ENCODE measurements around the gene CCR5.

The CCR5 gene

DNA sequence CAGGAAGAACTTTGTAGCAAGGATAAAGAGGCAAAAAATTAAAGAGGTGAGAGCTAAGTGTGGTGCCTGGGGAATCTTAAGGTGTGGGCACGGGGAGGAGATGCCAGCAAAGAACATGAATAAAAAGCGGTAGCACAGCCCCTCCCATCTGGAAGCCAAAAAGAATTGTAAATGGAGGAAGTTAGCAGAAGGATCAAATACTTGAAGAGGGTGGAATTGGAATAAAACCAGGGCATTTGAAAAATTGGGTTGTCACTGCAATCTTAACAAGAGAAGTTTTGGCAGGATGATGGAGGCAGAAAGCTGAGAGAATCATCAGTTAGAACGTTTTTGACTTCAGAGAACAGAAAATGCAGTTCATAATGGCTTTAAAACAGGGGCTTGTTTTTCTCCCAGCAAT, 14.5 kb upstream of the CCR5 start:
- no peaks in the 10 kb centered on the region for H3K79me2 ChIP-seq (ENCODE audit: insufficient read depth, low read length)
- no peaks in the 10 kb centered on the region for H3K9me2 ChIP-seq (replicated peaks; ENCODE audit: low read depth, low read length)
- H3F3A ChIP-seq (ENCODE audit: low read depth): no peaks in the 10 kb centered on the region
- no peak overlapping the region for H3K4me2 ChIP-seq (ENCODE audit: low read depth, low read length, poor library complexity, severe bottlenecking)
- H2AFZ ChIP-seq (ENCODE audit: low read length): no peak overlapping the region
- H3K36me3 ChIP-seq (ENCODE audit: insufficient read depth, low read length): no peaks in the 10 kb centered on the region
- TF ChIP-seq EZH2phosphoT487 (IDR thresholded peaks at IDR 0.05; ENCODE audit: borderline replicate concordance): no peak
- TF ChIP-seq, protein P1, sequence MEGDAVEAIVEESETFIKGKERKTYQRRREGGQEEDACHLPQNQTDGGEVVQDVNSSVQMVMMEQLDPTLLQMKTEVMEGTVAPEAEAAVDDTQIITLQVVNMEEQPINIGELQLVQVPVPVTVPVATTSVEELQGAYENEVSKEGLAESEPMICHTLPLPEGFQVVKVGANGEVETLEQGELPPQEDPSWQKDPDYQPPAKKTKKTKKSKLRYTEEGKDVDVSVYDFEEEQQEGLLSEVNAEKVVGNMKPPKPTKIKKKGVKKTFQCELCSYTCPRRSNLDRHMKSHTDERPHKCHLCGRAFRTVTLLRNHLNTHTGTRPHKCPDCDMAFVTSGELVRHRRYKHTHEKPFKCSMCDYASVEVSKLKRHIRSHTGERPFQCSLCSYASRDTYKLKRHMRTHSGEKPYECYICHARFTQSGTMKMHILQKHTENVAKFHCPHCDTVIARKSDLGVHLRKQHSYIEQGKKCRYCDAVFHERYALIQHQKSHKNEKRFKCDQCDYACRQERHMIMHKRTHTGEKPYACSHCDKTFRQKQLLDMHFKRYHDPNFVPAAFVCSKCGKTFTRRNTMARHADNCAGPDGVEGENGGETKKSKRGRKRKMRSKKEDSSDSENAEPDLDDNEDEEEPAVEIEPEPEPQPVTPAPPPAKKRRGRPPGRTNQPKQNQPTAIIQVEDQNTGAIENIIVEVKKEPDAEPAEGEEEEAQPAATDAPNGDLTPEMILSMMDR (conservative IDR thresholded peaks at IDR 0.05; ENCODE audit: low read length): no peak
- H4K20me1 ChIP-seq (ENCODE audit: insufficient read depth, low read length, poor library complexity, severe bottlenecking): no peaks in the 10 kb centered on the region
- no peak overlapping the region for H3K4me3 ChIP-seq (ENCODE audit: low read length, poor library complexity, severe bottlenecking)
- H3K27me3 ChIP-seq (ENCODE audit: insufficient read depth, low read length, poor library complexity, severe bottlenecking): peaks cover 23% of the 10 kb centered on the region
- H3K9ac ChIP-seq (ENCODE audit: low read depth, low read length, poor library complexity, severe bottlenecking): no peak overlapping the region
- no peaks in the 10 kb centered on the region for H3K9me3 ChIP-seq (ENCODE audit: insufficient read depth, low read depth, low read length)
- H3K4me1 ChIP-seq (ENCODE audit: insufficient read depth, low read length, poor library complexity, severe bottlenecking): peaks cover 14% of the 10 kb centered on the region

DNA sequence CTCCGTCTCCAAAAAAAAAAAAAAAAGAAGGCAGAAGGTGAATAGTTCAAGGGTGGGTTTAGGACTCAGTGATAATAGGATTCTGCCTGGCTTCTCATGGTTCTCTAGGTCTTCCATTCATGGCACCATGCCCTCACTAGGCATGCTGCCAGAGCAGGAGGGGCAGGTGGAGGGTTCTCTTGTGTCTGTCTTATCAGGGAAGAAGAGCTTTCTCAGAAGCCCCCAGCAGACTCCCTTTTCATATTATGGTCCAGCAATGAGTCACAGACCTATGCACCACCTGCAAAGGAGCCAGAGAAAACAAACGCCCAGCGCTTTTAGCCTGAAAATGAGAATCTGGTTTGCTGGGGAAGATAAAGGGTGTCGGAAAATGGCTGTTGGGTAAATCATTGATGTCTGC, 13.8 kb upstream of the CCR5 start:
- no peak overlapping the region for H3K9ac ChIP-seq (ENCODE audit: low read depth, low read length, poor library complexity, severe bottlenecking)
- H3K27me3 ChIP-seq (ENCODE audit: insufficient read depth, low read length, poor library complexity, severe bottlenecking): peaks cover 17% of the 10 kb centered on the region
- H3K9me3 ChIP-seq (ENCODE audit: insufficient read depth, low read depth, low read length): no peaks in the 10 kb centered on the region
- H3K4me2 ChIP-seq (ENCODE audit: low read depth, low read length, poor library complexity, severe bottlenecking): no peak overlapping the region
- H3K36me3 ChIP-seq (ENCODE audit: insufficient read depth, low read length): no peaks in the 10 kb centered on the region
- H3K79me2 ChIP-seq (ENCODE audit: insufficient read depth, low read length): no peaks in the 10 kb centered on the region
- H3K4me3 ChIP-seq (ENCODE audit: low read length, poor library complexity, severe bottlenecking): no peak overlapping the region
- H4K20me1 ChIP-seq (ENCODE audit: insufficient read depth, low read length, poor library complexity, severe bottlenecking): no peaks in the 10 kb centered on the region
- TF ChIP-seq EZH2phosphoT487 (IDR thresholded peaks at IDR 0.05; ENCODE audit: borderline replicate concordance): no peak
- TF ChIP-seq, protein P1 (conservative IDR thresholded peaks at IDR 0.05; ENCODE audit: low read length): no peak
- no peaks in the 10 kb centered on the region for H3K9me2 ChIP-seq (replicated peaks; ENCODE audit: low read depth, low read length)
- H2AFZ ChIP-seq (ENCODE audit: low read length): no peak overlapping the region
- H3K4me1 ChIP-seq (ENCODE audit: insufficient read depth, low read length, poor library complexity, severe bottlenecking): peaks cover 14% of the 10 kb centered on the region
- H3F3A ChIP-seq (ENCODE audit: low read depth): no peaks in the 10 kb centered on the region

DNA sequence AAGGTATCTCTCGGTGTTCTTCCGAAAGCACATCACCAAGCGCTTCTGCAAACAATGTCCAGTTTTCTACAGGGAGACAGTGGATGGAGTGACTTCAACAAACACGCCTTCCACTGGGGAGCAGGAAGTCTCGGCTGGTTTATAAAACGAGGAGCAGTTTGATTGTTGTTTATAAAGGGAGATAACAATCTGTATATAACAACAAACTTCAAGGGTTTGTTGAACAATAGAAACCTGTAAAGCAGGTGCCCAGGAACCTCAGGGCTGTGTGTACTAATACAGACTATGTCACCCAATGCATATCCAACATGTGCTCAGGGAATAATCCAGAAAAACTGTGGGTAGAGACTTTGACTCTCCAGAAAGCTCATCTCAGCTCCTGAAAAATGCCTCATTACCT, 12.3 kb upstream of the CCR5 start:
- H3K4me3 ChIP-seq (ENCODE audit: low read length, poor library complexity, severe bottlenecking): no peak overlapping the region
- no peak overlapping the region for H3K4me2 ChIP-seq (ENCODE audit: low read depth, low read length, poor library complexity, severe bottlenecking)
- H3K9ac ChIP-seq (ENCODE audit: low read depth, low read length, poor library complexity, severe bottlenecking): no peak overlapping the region
- no peak overlapping the region for H2AFZ ChIP-seq (ENCODE audit: low read length)
- H3K36me3 ChIP-seq (ENCODE audit: insufficient read depth, low read length): no peaks in the 10 kb centered on the region
- no peaks in the 10 kb centered on the region for H3K9me2 ChIP-seq (replicated peaks; ENCODE audit: low read depth, low read length)
- TF ChIP-seq, protein P1 (conservative IDR thresholded peaks at IDR 0.05; ENCODE audit: low read length): no peak
- no peak for TF ChIP-seq EZH2phosphoT487 (IDR thresholded peaks at IDR 0.05; ENCODE audit: borderline replicate concordance)
- H3K9me3 ChIP-seq (ENCODE audit: insufficient read depth, low read depth, low read length): no peaks in the 10 kb centered on the region
- peaks cover 14% of the 10 kb centered on the region for H3K4me1 ChIP-seq (ENCODE audit: insufficient read depth, low read length, poor library complexity, severe bottlenecking)
- peaks cover 14% of the 10 kb centered on the region for H3K27me3 ChIP-seq (ENCODE audit: insufficient read depth, low read length, poor library complexity, severe bottlenecking)
- H4K20me1 ChIP-seq (ENCODE audit: insufficient read depth, low read length, poor library complexity, severe bottlenecking): no peaks in the 10 kb centered on the region
- no peaks in the 10 kb centered on the region for H3F3A ChIP-seq (ENCODE audit: low read depth)
- H3K79me2 ChIP-seq (ENCODE audit: insufficient read depth, low read length): no peaks in the 10 kb centered on the region
